BLaER1 treated with 17β-estradiol and CSF1 and Interleukin-3, amounts not matched to agents 10 nM and 100 nM (cell line): ENCODE data around the gene ANXA6.

Experiments used
- H3K27ac ChIP-seq, 11 experiments: shearing (Covaris generic); formaldehyde crosslinking; 2 replicates each; pipeline ENCODE4 v1.8.1; 2022
- H3K27me3 ChIP-seq, 11 experiments: shearing (Covaris generic); formaldehyde crosslinking; 2 replicates each; pipeline ENCODE4 v1.8.1; 2022
- H3K36me3 ChIP-seq, 11 experiments: shearing (Covaris generic); formaldehyde crosslinking; 2 replicates each; pipeline ENCODE4 v1.8.1; 2022
- H3K4me1 ChIP-seq, 10 experiments: shearing (Covaris generic); formaldehyde crosslinking; 2 replicates each; pipeline ENCODE4 v1.8.1; 2022
- H3K4me2 ChIP-seq, 11 experiments: shearing (Covaris generic); formaldehyde crosslinking; 2 replicates each; pipeline ENCODE4 v1.8.1; 2022
- H3K4me3 ChIP-seq, 10 experiments: shearing (Covaris generic); formaldehyde crosslinking; 2 replicates each; pipeline ENCODE4 v1.8.1; 2022
- H3K9ac ChIP-seq, 11 experiments: shearing (Covaris generic); formaldehyde crosslinking; 2 replicates each; pipeline ENCODE4 v1.8.1; 2022
- H3K9me3 ChIP-seq, 11 experiments: shearing (Covaris generic); formaldehyde crosslinking; replicated peaks in 1 of 11; 2 replicates each; pipeline ENCODE4 v1.8.1; 2022
- H4K20me1 ChIP-seq, 11 experiments: shearing (Covaris generic); formaldehyde crosslinking; 2 replicates each; pipeline ENCODE4 v1.8.1; 2022
- Cebpa-rat ChIP-seq, 11 experiments: shearing (Covaris generic); IDR thresholded peaks; 2 replicates each; pipeline ENCODE4 v1.8.1; 2022

Gene ANXA6

GRCh38 chr5:151094852-151095245, 62.7 kb downstream of the ANXA6 start:
- peaks cover 69 to 100% (median 94%) of the 10 kb centered on the region in 10 experiments for H3K4me1 ChIP-seq
- H3K4me2 ChIP-seq: peak overlapping the region; percentile 81 to 97 (median 90)
- peak overlapping the region; percentile 71 to 90 (median 84); a peak in 21 of 22 replicates for H3K9ac ChIP-seq
- no peaks in the 10 kb centered on the region for H3K9me3 ChIP-seq
- peak overlapping the region; percentile 81 to 98 (median 95) for H3K27ac ChIP-seq
- TF ChIP-seq Cebpa-rat (IDR thresholded peaks at IDR 0.05): no peak
- H4K20me1 ChIP-seq: no peaks in the 10 kb centered on the region
- no peaks in the 10 kb centered on the region for H3K27me3 ChIP-seq
- peaks cover 0 to 8% (median 0%) of the 10 kb centered on the region in 11 experiments; a peak in 3 of 22 replicates for H3K36me3 ChIP-seq
- H3K4me3 ChIP-seq: peak overlapping the region in 4 of 10 experiments; percentile 2 to 54 (median 47); a peak in 1 of 20 replicates

GRCh38 chr5:151094030-151094851, 63.3 kb downstream of the ANXA6 start:
- peak overlapping the region in 7 of 10 experiments; percentile 32 to 54 (median 40); a peak in 9 of 20 replicates for H3K4me3 ChIP-seq
- no peaks in the 10 kb centered on the region for H4K20me1 ChIP-seq
- H3K27me3 ChIP-seq: no peaks in the 10 kb centered on the region
- H3K4me1 ChIP-seq: peaks cover 68 to 100% (median 94%) of the 10 kb centered on the region in 10 experiments
- peak overlapping the region; percentile 81 to 98 (median 95) for H3K27ac ChIP-seq
- no peaks in the 10 kb centered on the region for H3K9me3 ChIP-seq
- TF ChIP-seq Cebpa-rat (IDR thresholded peaks at IDR 0.05): no peak
- peaks cover 0 to 8% (median 0%) of the 10 kb centered on the region in 11 experiments; a peak in 2 of 22 replicates for H3K36me3 ChIP-seq
- peak overlapping the region; percentile 81 to 97 (median 90) for H3K4me2 ChIP-seq
- peak overlapping the region; percentile 71 to 90 (median 84) for H3K9ac ChIP-seq

- peak overlapping the region; percentile 81 to 98 (median 95) for H3K27ac ChIP-seq
- peaks cover 0 to 8% (median 0%) of the 10 kb centered on the region in 11 experiments; a peak in 2 of 22 replicates for H3K36me3 ChIP-seq
- H3K4me3 ChIP-seq: peak overlapping the region in 7 of 10 experiments; percentile 32 to 54 (median 40); a peak in 10 of 20 replicates
- peak overlapping the region; percentile 81 to 97 (median 90) for H3K4me2 ChIP-seq
- H3K9ac ChIP-seq: peak overlapping the region; percentile 71 to 90 (median 84)
- peaks cover 60 to 100% (median 93%) of the 10 kb centered on the region in 10 experiments for H3K4me1 ChIP-seq
- H3K9me3 ChIP-seq: no peaks in the 10 kb centered on the region
- no peaks in the 10 kb centered on the region for H4K20me1 ChIP-seq
- peak; percentile 94 to 100 (median 97) for TF ChIP-seq Cebpa-rat (IDR thresholded peaks at IDR 0.05)
- H3K27me3 ChIP-seq: no peaks in the 10 kb centered on the region
These were observed 64.1 kb downstream of the ANXA6 start for GRCh38 chr5:151093476-151093889.

GRCh38 chr5:151092762-151093161, 64.8 kb downstream of the ANXA6 start:
- Histone ChIP-seq H3K27ac (peak overlapping the region; percentile 81 to 98 (median 95); a peak in 21 of 22 replicates), H4K20me1 (no peaks in the 10 kb centered on the region), H3K4me2 (peak overlapping the region; percentile 81 to 97 (median 90)), H3K9ac (peak overlapping the region in 10 of 11 experiments; percentile 79 to 90 (median 84); a peak in 18 of 22 replicates), H3K36me3 (peaks cover 0 to 6% (median 0%) of the 10 kb centered on the region in 11 experiments; a peak in 1 of 22 replicates), H3K9me3 (no peaks in the 10 kb centered on the region), H3K4me3 (peak overlapping the region in 6 of 10 experiments; percentile 15 to 54 (median 34); a peak in 6 of 20 replicates), H3K4me1 (peaks cover 53 to 100% (median 89%) of the 10 kb centered on the region in 10 experiments), H3K27me3 (no peaks in the 10 kb centered on the region)
- TF ChIP-seq Cebpa-rat (IDR thresholded peaks at IDR 0.05): no peak

- Histone ChIP-seq H3K27ac (peak overlapping the region in 5 of 11 experiments; percentile 2 to 22 (median 8); a peak in 6 of 22 replicates), H3K4me3 (no peak overlapping the region), H3K9me3 (no peaks in the 10 kb centered on the region), H3K4me2 (peak overlapping the region in 5 of 11 experiments; percentile 27 to 97 (median 96); a peak in 9 of 22 replicates), H3K9ac (no peak overlapping the region), H3K36me3 (no peaks in the 10 kb centered on the region), H4K20me1 (no peaks in the 10 kb centered on the region), H3K27me3 (no peaks in the 10 kb centered on the region), H3K4me1 (peaks cover 36 to 100% (median 87%) of the 10 kb centered on the region in 10 experiments)
- TF ChIP-seq Cebpa-rat (IDR thresholded peaks at IDR 0.05): no peak
These were observed 67.9 kb downstream of the ANXA6 start for GRCh38 chr5:151089726-151090125.

GRCh38 chr5:151088986-151089385, 68.6 kb downstream of the ANXA6 start:
- Histone ChIP-seq H3K27me3 (no peaks in the 10 kb centered on the region), H3K4me1 (peaks cover 29 to 100% (median 79%) of the 10 kb centered on the region in 10 experiments), H3K27ac (peak overlapping the region in 3 of 11 experiments; percentile 3 to 22 (median 4); a peak in 2 of 22 replicates), H3K9me3 (no peaks in the 10 kb centered on the region), H3K4me3 (no peak overlapping the region), H3K4me2 (peak overlapping the region in 7 of 11 experiments; percentile 7 to 97 (median 94); a peak in 11 of 22 replicates), H4K20me1 (no peaks in the 10 kb centered on the region), H3K9ac (no peak overlapping the region), H3K36me3 (no peaks in the 10 kb centered on the region)
- no peak for TF ChIP-seq Cebpa-rat (IDR thresholded peaks at IDR 0.05)

GRCh38 chr5:151087486-151087885, 70.1 kb downstream of the ANXA6 start:
- peak overlapping the region; percentile 43 to 97 (median 70); a peak in 19 of 22 replicates for H3K4me2 ChIP-seq
- peak overlapping the region in 7 of 11 experiments; percentile 23 to 75 (median 45); a peak in 12 of 22 replicates for H3K27ac ChIP-seq

GRCh38 chr5:151086905-151087360, 70.6 kb downstream of the ANXA6 start:
- Histone ChIP-seq H3K9ac (peak overlapping the region in 9 of 11 experiments; percentile 9 to 81 (median 43); a peak in 13 of 22 replicates), H3K36me3 (no peaks in the 10 kb centered on the region), H3K9me3 (no peaks in the 10 kb centered on the region), H3K4me1 (peaks cover 26 to 100% (median 77%) of the 10 kb centered on the region in 10 experiments), H3K27ac (peak overlapping the region; percentile 3 to 75 (median 45); a peak in 19 of 22 replicates), H3K4me2 (peak overlapping the region; percentile 43 to 97 (median 70); a peak in 21 of 22 replicates), H3K27me3 (no peaks in the 10 kb centered on the region), H4K20me1 (no peaks in the 10 kb centered on the region; a peak in 1 of 22 replicates), H3K4me3 (peak overlapping the region in 5 of 10 experiments; percentile 11 to 89 (median 65); a peak in 9 of 20 replicates)
- TF ChIP-seq Cebpa-rat (IDR thresholded peaks at IDR 0.05): no peak

More at GRCh38 chr5:151087486-151087885, 70.1 kb downstream of the ANXA6 start:
- no peak for TF ChIP-seq Cebpa-rat (IDR thresholded peaks at IDR 0.05)
- Histone ChIP-seq H3K9ac (peak overlapping the region in 5 of 11 experiments; percentile 36 to 81 (median 76); a peak in 7 of 22 replicates), H3K27me3 (no peaks in the 10 kb centered on the region), H4K20me1 (no peaks in the 10 kb centered on the region; a peak in 1 of 22 replicates), H3K9me3 (no peaks in the 10 kb centered on the region), H3K4me3 (peak overlapping the region in 3 of 10 experiments; percentile 54 to 89 (median 65); a peak in 2 of 20 replicates), H3K36me3 (no peaks in the 10 kb centered on the region), H3K4me1 (peaks cover 21 to 100% (median 77%) of the 10 kb centered on the region in 10 experiments)
